ENCODE measurements around the gene TREH. TPM values are rescaled to one million over a fixed set of nuclear protein-coding genes. Genes with fewer than 3 reads are reported as not detected.

TREH gene
- total RNA-seq, 1 donor from 2014 or later: not detected

GRCh38 chr11:118655486-118656190, 23.8 kb downstream of the TREH start:
- Mint-ChIP-seq H3K27me3 (ENCODE audit: low read depth) (no peaks in the 10 kb centered on the region), H3K36me3 (peaks cover 29% of the 10 kb centered on the region), H3K9me3 (no peaks in the 10 kb centered on the region), H3K4me3 (no peak overlapping the region), H3K4me1 (peaks cover 7% of the 10 kb centered on the region), H3K27ac (no peak overlapping the region)
- TF ChIP-seq, protein P1, sequence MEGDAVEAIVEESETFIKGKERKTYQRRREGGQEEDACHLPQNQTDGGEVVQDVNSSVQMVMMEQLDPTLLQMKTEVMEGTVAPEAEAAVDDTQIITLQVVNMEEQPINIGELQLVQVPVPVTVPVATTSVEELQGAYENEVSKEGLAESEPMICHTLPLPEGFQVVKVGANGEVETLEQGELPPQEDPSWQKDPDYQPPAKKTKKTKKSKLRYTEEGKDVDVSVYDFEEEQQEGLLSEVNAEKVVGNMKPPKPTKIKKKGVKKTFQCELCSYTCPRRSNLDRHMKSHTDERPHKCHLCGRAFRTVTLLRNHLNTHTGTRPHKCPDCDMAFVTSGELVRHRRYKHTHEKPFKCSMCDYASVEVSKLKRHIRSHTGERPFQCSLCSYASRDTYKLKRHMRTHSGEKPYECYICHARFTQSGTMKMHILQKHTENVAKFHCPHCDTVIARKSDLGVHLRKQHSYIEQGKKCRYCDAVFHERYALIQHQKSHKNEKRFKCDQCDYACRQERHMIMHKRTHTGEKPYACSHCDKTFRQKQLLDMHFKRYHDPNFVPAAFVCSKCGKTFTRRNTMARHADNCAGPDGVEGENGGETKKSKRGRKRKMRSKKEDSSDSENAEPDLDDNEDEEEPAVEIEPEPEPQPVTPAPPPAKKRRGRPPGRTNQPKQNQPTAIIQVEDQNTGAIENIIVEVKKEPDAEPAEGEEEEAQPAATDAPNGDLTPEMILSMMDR (IDR thresholded peaks at IDR 0.05; ENCODE audit: unreplicated experiment): no peak
- no peak for DNase-seq (ENCODE audit: low spot score in 2 of 2, unreplicated experiment in 2 of 2)

DNA sequence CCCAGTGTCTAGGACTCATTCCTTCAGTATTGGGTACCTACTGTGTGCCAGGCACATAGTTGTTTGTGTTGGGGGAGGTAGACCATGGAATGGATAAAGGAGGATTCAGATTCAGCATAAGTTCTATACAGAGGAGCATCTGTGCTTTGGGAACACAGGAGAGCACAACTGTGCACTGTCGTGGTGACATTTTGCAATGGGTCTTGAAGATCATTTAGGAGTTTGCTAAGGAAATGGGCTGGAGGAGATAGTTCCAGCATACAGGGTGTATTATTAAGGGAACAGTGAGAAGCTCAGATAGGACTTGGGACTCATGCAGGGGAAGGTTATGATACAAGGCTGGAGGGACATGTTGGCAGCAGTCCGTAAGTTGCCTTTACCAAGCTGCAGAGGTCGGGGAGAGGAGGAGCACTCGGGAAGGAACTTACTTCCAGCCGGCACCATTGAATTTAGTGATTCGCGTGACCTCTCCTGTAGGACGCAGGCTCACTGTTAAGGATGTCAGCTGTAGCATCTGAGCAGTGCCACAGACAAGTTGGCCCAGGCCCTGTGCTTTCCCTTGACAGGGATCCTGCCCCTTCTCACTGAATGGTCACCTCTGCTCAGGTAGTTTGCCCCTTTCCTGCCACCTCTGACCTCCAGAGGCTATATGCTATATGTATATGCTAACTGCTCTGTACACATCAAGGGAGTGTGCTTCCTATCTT, 25.6 kb downstream of the TREH start:
- DNase-seq (ENCODE audit: low spot score in 2 of 2, unreplicated experiment in 2 of 2): no peak
- Mint-ChIP-seq H3K4me3 (no peak overlapping the region), H3K27me3 (ENCODE audit: low read depth) (no peaks in the 10 kb centered on the region), H3K9me3 (no peaks in the 10 kb centered on the region), H3K4me1 (no peaks in the 10 kb centered on the region), H3K27ac (no peak overlapping the region), H3K36me3 (peaks cover 44% of the 10 kb centered on the region)
- TF ChIP-seq, protein P1 (IDR thresholded peaks at IDR 0.05; ENCODE audit: unreplicated experiment): no peak

GRCh38 chr11:118652681-118653181, 26.7 kb downstream of the TREH start:
- TF ChIP-seq, protein P1 (IDR thresholded peaks at IDR 0.05; ENCODE audit: unreplicated experiment): no peak
- H3K36me3 Mint-ChIP-seq: peaks cover 52% of the 10 kb centered on the region
- H3K9me3 Mint-ChIP-seq: no peaks in the 10 kb centered on the region
- H3K27ac Mint-ChIP-seq: no peak overlapping the region
- H3K4me3 Mint-ChIP-seq: no peak overlapping the region
- no peaks in the 10 kb centered on the region for H3K27me3 Mint-ChIP-seq (ENCODE audit: low read depth)
- no peaks in the 10 kb centered on the region for H3K4me1 Mint-ChIP-seq
- DNase-seq (ENCODE audit: low spot score in 2 of 2, unreplicated experiment in 2 of 2): no peak

GRCh38 chr11:118651820-118652219, 27.6 kb downstream of the TREH start:
- Mint-ChIP-seq H3K36me3 (peaks cover 53% of the 10 kb centered on the region), H3K27me3 (ENCODE audit: low read depth) (no peaks in the 10 kb centered on the region), H3K9me3 (no peaks in the 10 kb centered on the region), H3K4me1 (no peaks in the 10 kb centered on the region), H3K27ac (no peak overlapping the region), H3K4me3 (no peak overlapping the region)
- no peak for DNase-seq (ENCODE audit: low spot score in 2 of 2, unreplicated experiment in 2 of 2)
- TF ChIP-seq, protein P1 (IDR thresholded peaks at IDR 0.05; ENCODE audit: unreplicated experiment): no peak

DNA sequence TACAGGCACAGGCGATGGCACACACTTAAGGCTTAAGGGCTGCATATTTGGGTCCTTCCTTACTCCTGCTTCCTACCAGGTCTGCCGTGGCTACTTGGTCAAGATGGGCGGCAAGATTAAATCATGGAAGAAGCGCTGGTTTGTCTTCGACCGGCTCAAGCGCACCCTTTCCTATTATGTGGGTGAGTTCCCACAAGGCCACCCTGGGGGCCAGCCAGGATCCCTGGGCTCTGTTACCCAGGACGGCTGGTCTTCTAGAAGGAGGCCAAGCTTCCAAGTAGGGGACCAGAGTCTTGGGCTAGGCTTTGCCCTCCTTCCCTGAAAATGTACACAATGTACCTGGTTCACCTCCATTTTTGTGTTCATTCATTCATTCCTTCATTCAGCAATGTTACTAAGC, 29.1 kb downstream of the TREH start:
- no peaks in the 10 kb centered on the region for H3K9me3 Mint-ChIP-seq
- no peaks in the 10 kb centered on the region for H3K27me3 Mint-ChIP-seq (ENCODE audit: low read depth)
- peaks cover 60% of the 10 kb centered on the region for H3K36me3 Mint-ChIP-seq
- H3K27ac Mint-ChIP-seq: no peak overlapping the region
- DNase-seq (ENCODE audit: low spot score in 2 of 2, unreplicated experiment in 2 of 2): peak in 1 of 2 experiments; percentile 3
- TF ChIP-seq, protein P1 (IDR thresholded peaks at IDR 0.05; ENCODE audit: unreplicated experiment): no peak
- no peak overlapping the region for H3K4me3 Mint-ChIP-seq
- no peaks in the 10 kb centered on the region for H3K4me1 Mint-ChIP-seq

Measured in mesothelial cell of epicardium (in vitro differentiated cells).